Thyroid gland (tissue), 4 donors: ENCODE data around the gene NCAPD3. TPM values are rescaled to one million over a fixed set of nuclear protein-coding genes. Genes with fewer than 3 reads are reported as not detected.

ENCODE experiments used
- DNase-seq, 2 donors: peaks; one replicate each; pipeline ENCODE4 v3.0.0-alpha.2; 2019
- H3K27ac ChIP-seq, 3 donors: fragments of 200-600 bp; sonication (generic); 1 replicate in 2 of 3; 2 replicates in 1 of 3; pipeline ENCODE4 v1.5.1; 2016 to 2019; ENCODE audit warnings: mild to moderate bottlenecking in 1 of 3, moderate library complexity in 1 of 3
- H3K27me3 ChIP-seq: fragments of 200-600 bp; sonication (generic); one replicate; pipeline ENCODE4 v1.5.1; 2019
- H3K36me3 ChIP-seq, 2 donors: fragments of 200-600 bp; sonication (generic); one replicate each; pipeline ENCODE4 v1.5.1; 2016 to 2019
- H3K4me1 ChIP-seq, 2 donors: fragments of 200-600 bp; sonication (generic); one replicate each; pipeline ENCODE4 v1.5.1; 2017 to 2019
- H3K4me3 ChIP-seq, 3 donors: fragments of 200-600 bp; sonication (generic); replicated peaks in 1 of 3; 1 replicate in 2 of 3; 2 replicates in 1 of 3; pipeline ENCODE4 v1.5.1; 2016; ENCODE audit warnings: mild to moderate bottlenecking in 1 of 3
- H3K9me3 ChIP-seq: fragments of 200-600 bp; sonication (generic); one replicate; pipeline ENCODE4 v1.5.1; 2017
- CTCF ChIP-seq, 6 experiments: fragments of 200-600 bp in 3 of 6; fragments of 450-650 bp in 3 of 6; sonication (generic) in 3 of 6; IDR thresholded peaks; one replicate each; pipeline ENCODE4 v1.5.1; 2016 to 2019; ENCODE audit warnings: antibody characterized with exemption in 6 of 6, mild to moderate bottlenecking in 2 of 6, inconsistent platforms in 1 of 6, moderate library complexity in 1 of 6
- POLR2A ChIP-seq, 2 donors: fragments of 450-650 bp; IDR thresholded peaks; one replicate each; pipeline ENCODE4 v1.6.1; 2017; ENCODE audit warnings: antibody characterized with exemption in 2 of 2, mild to moderate bottlenecking in 2 of 2, moderate library complexity in 1 of 2
- WGBS, 2 donors: methylation state at CpG; one replicate each; pipeline ENCODE4 v1.1.5; 2017; 5-methylcytosine and 5-hydroxymethylcytosine counted together
- intact Hi-C: fragments of 100-400 bp; cut with DNase I; formaldehyde crosslinking; loops from one replicate; pipeline ENCODE4 v1.15.1; 2023
- total RNA-seq, 4 donors: library from RNA; depleted of rRNA; stranded (reverse); fragments of >200 nt; gene quantifications; one replicate each; pipeline ENCODE4 v1.2.3, GENCODE V29; 2016

Gene NCAPD3
- total RNA-seq, 4 donors from 2014 or later = 17.5 to 31.4 (median 21.9) TPM

- H3K9me3 ChIP-seq = no peaks in the 10 kb centered on the region
- no peaks in the 10 kb centered on the region for H3K4me1 ChIP-seq
- DNase-seq = no peak
- 97 to 98% methylated on average over 5 of the region's 5 CpGs for WGBS, 2 donors
- TF ChIP-seq CTCF (IDR thresholded peaks at IDR 0.05) = no peak
- no peak for TF ChIP-seq POLR2A (IDR thresholded peaks at IDR 0.05)
- H3K27ac ChIP-seq = no peak overlapping the region
- H3K4me3 ChIP-seq = no peak overlapping the region
- intact Hi-C loops = no loop called here
- peaks cover 18 to 25% of the 10 kb centered on the region in 2 donors for H3K36me3 ChIP-seq
- H3K27me3 ChIP-seq = no peaks in the 10 kb centered on the region
Measured at GRCh38 chr11:134170919-134171281, 52.9 kb downstream of the NCAPD3 start.

- H3K27ac ChIP-seq = no peak overlapping the region
- peaks cover 15 to 22% of the 10 kb centered on the region in 2 donors for H3K36me3 ChIP-seq
- 90% methylated on average over 6 of the region's 6 CpGs for WGBS, 2 donors
- H3K4me3 ChIP-seq = no peak overlapping the region
- no peaks in the 10 kb centered on the region for H3K27me3 ChIP-seq
- intact Hi-C loops = no loop called here
- no peak for DNase-seq
- no peaks in the 10 kb centered on the region for H3K4me1 ChIP-seq
- no peak for TF ChIP-seq CTCF (IDR thresholded peaks at IDR 0.05)
- no peak for TF ChIP-seq POLR2A (IDR thresholded peaks at IDR 0.05)
- H3K9me3 ChIP-seq = no peaks in the 10 kb centered on the region
Measured at GRCh38 chr11:134170177-134170918, 53.4 kb downstream of the NCAPD3 start.

GRCh38 chr11:134164490-134165370, 59.0 kb downstream of the NCAPD3 start:
- 94 to 98% methylated on average over 11 of the region's 11 CpGs for WGBS, 2 donors
- Histone ChIP-seq H3K4me1 (no peaks in the 10 kb centered on the region), H3K27ac (no peak overlapping the region), H3K36me3 (peaks cover 28 to 37% of the 10 kb centered on the region in 2 donors), H3K9me3 (no peaks in the 10 kb centered on the region), H3K27me3 (no peaks in the 10 kb centered on the region), H3K4me3 (no peak overlapping the region)
- intact Hi-C loops = no loop called here
- DNase-seq = no peak
- TF ChIP-seq POLR2A (IDR thresholded peaks at IDR 0.05) = no peak
- TF ChIP-seq CTCF (IDR thresholded peaks at IDR 0.05) = no peak

GRCh38 chr11:134159652-134160051, 64.1 kb downstream of the NCAPD3 start:
- DNase-seq = no peak
- TF ChIP-seq POLR2A (IDR thresholded peaks at IDR 0.05) = no peak
- no peak for TF ChIP-seq CTCF (IDR thresholded peaks at IDR 0.05)
- no peaks in the 10 kb centered on the region for H3K9me3 ChIP-seq
- no peaks in the 10 kb centered on the region for H3K4me1 ChIP-seq
- 93 to 94% methylated on average over 8 to 9 of the region's 9 CpGs for WGBS, 2 donors
- H3K36me3 ChIP-seq = peaks cover 24 to 35% of the 10 kb centered on the region in 2 donors
- H3K4me3 ChIP-seq = no peak overlapping the region
- H3K27me3 ChIP-seq = no peaks in the 10 kb centered on the region
- intact Hi-C loops = no loop called here
- H3K27ac ChIP-seq = no peak overlapping the region

GRCh38 chr11:134158023-134158422, 65.7 kb downstream of the NCAPD3 start:
- WGBS, 2 donors = 97 to 99% methylated on average over 9 of the region's 9 CpGs
- peaks cover 24 to 46% of the 10 kb centered on the region in 2 donors for H3K36me3 ChIP-seq
- H3K27ac ChIP-seq = no peak overlapping the region
- TF ChIP-seq POLR2A (IDR thresholded peaks at IDR 0.05) = no peak
- TF ChIP-seq CTCF (IDR thresholded peaks at IDR 0.05) = no peak
- H3K9me3 ChIP-seq = no peaks in the 10 kb centered on the region
- DNase-seq = no peak
- H3K4me1 ChIP-seq = no peaks in the 10 kb centered on the region
- H3K4me3 ChIP-seq = no peak overlapping the region
- intact Hi-C loops = no loop called here
- H3K27me3 ChIP-seq = no peaks in the 10 kb centered on the region
